Measurements from ENCODE around the gene TSPO2. TPM values are rescaled to one million over a fixed set of nuclear protein-coding genes. Genes with fewer than 3 reads are reported as not detected.

TSPO2 gene
- total RNA-seq, 4 donors from 2014 or later, result not detected

DNA sequence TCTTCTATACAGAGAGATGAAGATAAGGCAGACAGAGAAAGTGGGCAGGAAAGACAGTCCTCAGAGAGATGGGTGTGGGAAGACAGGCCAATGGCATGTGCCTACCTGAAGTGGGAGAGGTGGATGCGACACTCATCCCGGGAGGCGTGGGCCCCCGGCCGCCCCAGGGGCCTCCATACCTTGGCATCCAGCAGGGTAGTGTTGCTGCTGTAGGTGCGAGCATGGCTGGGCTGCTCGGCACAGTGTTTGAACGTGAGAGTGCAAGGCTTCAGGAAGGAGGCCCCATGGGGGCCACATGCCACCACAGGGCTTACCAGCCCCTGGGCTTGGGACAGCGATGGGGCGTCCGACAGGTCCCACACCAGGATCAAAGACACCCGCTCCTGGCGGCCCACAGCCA is 8.5 kb upstream of the TSPO2 start:
- H3K36me3 ChIP-seq, result peaks cover 0 to 6% (median 0%) of the 10 kb centered on the region in 3 donors
- H3K27ac ChIP-seq, result no peak overlapping the region
- WGBS, 2 donors, result 86 to 90% methylated on average over 11 to 13 of the region's 13 CpGs
- H3K4me3 ChIP-seq, result no peak overlapping the region
- TF ChIP-seq, protein P1, sequence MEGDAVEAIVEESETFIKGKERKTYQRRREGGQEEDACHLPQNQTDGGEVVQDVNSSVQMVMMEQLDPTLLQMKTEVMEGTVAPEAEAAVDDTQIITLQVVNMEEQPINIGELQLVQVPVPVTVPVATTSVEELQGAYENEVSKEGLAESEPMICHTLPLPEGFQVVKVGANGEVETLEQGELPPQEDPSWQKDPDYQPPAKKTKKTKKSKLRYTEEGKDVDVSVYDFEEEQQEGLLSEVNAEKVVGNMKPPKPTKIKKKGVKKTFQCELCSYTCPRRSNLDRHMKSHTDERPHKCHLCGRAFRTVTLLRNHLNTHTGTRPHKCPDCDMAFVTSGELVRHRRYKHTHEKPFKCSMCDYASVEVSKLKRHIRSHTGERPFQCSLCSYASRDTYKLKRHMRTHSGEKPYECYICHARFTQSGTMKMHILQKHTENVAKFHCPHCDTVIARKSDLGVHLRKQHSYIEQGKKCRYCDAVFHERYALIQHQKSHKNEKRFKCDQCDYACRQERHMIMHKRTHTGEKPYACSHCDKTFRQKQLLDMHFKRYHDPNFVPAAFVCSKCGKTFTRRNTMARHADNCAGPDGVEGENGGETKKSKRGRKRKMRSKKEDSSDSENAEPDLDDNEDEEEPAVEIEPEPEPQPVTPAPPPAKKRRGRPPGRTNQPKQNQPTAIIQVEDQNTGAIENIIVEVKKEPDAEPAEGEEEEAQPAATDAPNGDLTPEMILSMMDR (IDR thresholded peaks at IDR 0.05), result no peak
- TF ChIP-seq POLR2A (IDR thresholded peaks at IDR 0.05), result no peak
- TF ChIP-seq EP300 (IDR thresholded peaks at IDR 0.05), result no peak
- H3K27me3 ChIP-seq, result no peaks in the 10 kb centered on the region
- DNase-seq (ENCODE audit: low spot score in 2 of 2), result no peak
- no peaks in the 10 kb centered on the region for H3K9me3 ChIP-seq
- H3K4me1 ChIP-seq, result peaks cover 0 to 3% (median under 1%) of the 10 kb centered on the region in 4 donors

GRCh38 chr6:41036186-41036585 is 6.1 kb upstream of the TSPO2 start:
- Histone ChIP-seq H3K27ac (no peak overlapping the region), H3K27me3 (no peaks in the 10 kb centered on the region), H3K36me3 (peaks cover 0 to 6% (median 0%) of the 10 kb centered on the region in 3 donors), H3K4me3 (no peak overlapping the region), H3K9me3 (no peaks in the 10 kb centered on the region), H3K4me1 (no peaks in the 10 kb centered on the region)
- no peak for DNase-seq (ENCODE audit: low spot score in 2 of 2)
- WGBS, 2 donors, result 55 to 57% methylated on average over 3 of the region's 3 CpGs
- TF ChIP-seq, protein P1 (IDR thresholded peaks at IDR 0.05), result no peak
- TF ChIP-seq POLR2A (IDR thresholded peaks at IDR 0.05) (no peak), EP300 (IDR thresholded peaks at IDR 0.05) (no peak)

- H3K27ac ChIP-seq, result no peak overlapping the region
- no peak overlapping the region for H3K4me3 ChIP-seq
- DNase-seq (ENCODE audit: low spot score in 2 of 2), result no peak
- no peaks in the 10 kb centered on the region for H3K4me1 ChIP-seq
- H3K9me3 ChIP-seq, result no peaks in the 10 kb centered on the region
- H3K27me3 ChIP-seq, result no peaks in the 10 kb centered on the region
- H3K36me3 ChIP-seq, result peaks cover 0 to 6% (median 0%) of the 10 kb centered on the region in 3 donors
- TF ChIP-seq POLR2A (IDR thresholded peaks at IDR 0.05), result no peak
- TF ChIP-seq, protein P1 (IDR thresholded peaks at IDR 0.05), result no peak
- TF ChIP-seq EP300 (IDR thresholded peaks at IDR 0.05), result no peak
- WGBS, 2 donors, result 93 to 96% methylated on average over 2 of the region's 2 CpGs
Observed at GRCh38 chr6:41036601-41037000, 5.7 kb upstream of the TSPO2 start.

DNA sequence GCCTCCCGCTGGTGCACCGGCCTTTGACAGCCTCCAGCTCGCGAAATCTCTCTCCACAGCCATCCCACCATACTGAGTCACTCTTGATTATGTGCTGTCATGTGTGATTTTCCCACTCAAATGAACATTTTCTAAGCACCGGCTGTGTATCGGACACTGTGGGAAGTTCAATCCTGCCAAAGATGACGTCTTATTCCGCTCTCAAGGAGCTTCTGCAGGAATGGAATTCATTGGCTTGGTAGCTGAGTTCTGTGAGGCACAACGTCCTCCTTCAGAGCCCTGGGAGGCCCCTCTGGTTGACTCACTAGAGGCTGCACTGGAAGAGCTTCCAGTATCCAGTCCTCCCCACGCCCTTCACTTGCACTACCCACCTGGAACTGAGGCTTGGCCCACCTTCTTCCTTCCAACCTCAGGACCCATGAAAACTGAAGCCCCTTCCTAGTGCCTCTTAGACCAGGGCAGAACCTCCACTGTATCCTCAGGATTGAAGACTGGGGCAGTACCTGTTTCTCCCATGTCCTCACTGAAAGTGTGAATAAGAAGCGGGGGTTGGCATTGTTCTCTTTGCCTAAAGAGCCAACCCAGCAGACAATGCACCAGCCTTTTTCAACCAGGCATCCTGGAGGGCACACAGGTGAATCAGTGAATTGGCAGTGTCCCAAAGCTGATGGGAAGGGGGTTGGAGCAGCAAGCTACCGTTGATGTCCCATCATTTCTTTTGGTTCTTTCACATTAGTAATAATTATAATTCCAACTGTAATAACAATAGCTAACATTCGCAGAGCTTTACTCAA is 5.0 kb upstream of the TSPO2 start:
- Histone ChIP-seq H3K27ac (no peak overlapping the region), H3K27me3 (no peaks in the 10 kb centered on the region), H3K36me3 (peaks cover 0 to 10% (median 0%) of the 10 kb centered on the region in 3 donors), H3K4me3 (no peak overlapping the region), H3K4me1 (no peaks in the 10 kb centered on the region), H3K9me3 (no peaks in the 10 kb centered on the region)
- 84 to 86% methylated on average over 13 of the region's 13 CpGs for WGBS, 2 donors
- TF ChIP-seq, protein P1 (IDR thresholded peaks at IDR 0.05), result no peak
- TF ChIP-seq EP300 (IDR thresholded peaks at IDR 0.05) (no peak), POLR2A (IDR thresholded peaks at IDR 0.05) (no peak)
- no peak for DNase-seq (ENCODE audit: low spot score in 2 of 2)

DNA sequence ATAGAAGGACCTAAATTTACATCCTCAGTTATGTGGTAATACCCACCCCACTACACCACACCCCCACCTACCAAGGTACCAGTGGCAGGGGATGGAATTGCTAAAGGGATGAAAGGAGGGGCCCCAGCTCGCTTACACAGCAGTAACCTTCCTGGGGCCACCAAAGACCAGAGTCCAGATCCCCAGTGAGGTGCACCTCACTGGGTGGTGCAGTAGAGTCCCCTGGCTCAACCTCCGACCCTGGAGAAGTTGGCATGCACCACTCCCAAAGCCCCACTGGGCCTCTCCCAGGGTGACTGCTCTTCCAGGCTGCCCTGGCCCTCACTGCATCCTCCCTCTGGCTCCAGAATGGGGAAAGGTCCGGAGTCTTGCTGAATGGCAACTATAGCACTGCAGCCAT is 4.1 kb upstream of the TSPO2 start:
- H3K36me3 ChIP-seq, result peaks cover 0 to 11% (median 0%) of the 10 kb centered on the region in 3 donors
- WGBS, 2 donors, result 79 to 96% methylated on average over 2 to 3 of the region's 3 CpGs
- no peaks in the 10 kb centered on the region for H3K27me3 ChIP-seq
- DNase-seq (ENCODE audit: low spot score in 2 of 2), result no peak
- H3K27ac ChIP-seq, result no peak overlapping the region
- no peak overlapping the region for H3K4me3 ChIP-seq
- H3K4me1 ChIP-seq, result no peaks in the 10 kb centered on the region
- H3K9me3 ChIP-seq, result no peaks in the 10 kb centered on the region
- TF ChIP-seq POLR2A (IDR thresholded peaks at IDR 0.05), result no peak
- TF ChIP-seq, protein P1 (IDR thresholded peaks at IDR 0.05), result no peak

Data from tibial nerve (tissue), 4 donors.